ENCODE results near the gene CLEC17A.

Gene CLEC17A

DNA sequence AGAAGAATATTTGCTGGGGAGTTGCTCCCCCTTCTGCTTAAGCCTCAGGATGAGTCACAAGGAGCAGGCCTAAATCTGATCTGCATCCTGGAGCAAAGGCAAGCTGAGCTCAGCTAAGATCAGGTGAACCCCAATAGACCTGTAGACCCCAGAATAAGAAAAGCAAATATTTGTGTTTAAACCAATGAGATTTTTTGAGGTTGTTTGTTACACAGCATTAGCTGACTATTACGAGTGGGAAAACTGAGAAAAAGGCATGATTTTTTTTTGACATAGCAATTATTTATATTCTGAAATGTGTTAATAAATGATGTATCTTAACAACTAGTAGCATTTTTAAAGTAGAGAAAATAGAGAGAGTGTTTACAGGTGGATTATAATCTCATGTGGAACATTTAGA lies 46.7 kb downstream of the CLEC17A start:
- no peak for TF ChIP-seq CTCF (conservative IDR thresholded peaks at IDR 0.05)

DNA sequence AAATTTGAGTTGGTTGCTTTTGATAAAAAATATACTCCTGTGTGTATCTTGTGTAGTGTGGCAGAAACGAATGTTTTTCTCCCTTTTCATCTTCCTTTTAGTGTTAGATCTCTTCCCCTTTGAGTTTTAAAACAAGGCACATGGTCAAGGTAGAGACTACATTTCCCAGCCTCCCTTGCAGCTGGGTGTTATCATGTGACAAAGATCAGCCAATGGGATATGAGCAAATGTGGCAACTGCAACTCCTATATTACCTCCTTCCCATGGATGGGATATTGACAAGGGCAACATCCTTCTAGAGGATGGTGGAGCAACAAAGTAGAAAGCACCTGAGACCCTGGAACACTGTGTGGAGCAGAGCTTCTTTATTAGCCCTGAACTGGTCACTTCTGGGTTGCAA lies 49.4 kb downstream of the CLEC17A start:
- no peak for TF ChIP-seq CTCF (conservative IDR thresholded peaks at IDR 0.05)
- H3K27ac ChIP-seq, result no peak overlapping the region

More for the DNA sequence above, 46.7 kb downstream of the CLEC17A start:
- H3K27ac ChIP-seq, result no peak overlapping the region

GRCh38 chr19:14639536-14640277 lies 56.8 kb downstream of the CLEC17A start:
- no peak for TF ChIP-seq CTCF (conservative IDR thresholded peaks at IDR 0.05)
- H3K27ac ChIP-seq, result no peak overlapping the region

- no peak overlapping the region for H3K27ac ChIP-seq
These were observed 65.6 kb downstream of the CLEC17A start for GRCh38 chr19:14648506-14648905.

GRCh38 chr19:14649020-14649419 lies 66.1 kb downstream of the CLEC17A start:
- H3K27ac ChIP-seq, result no peak overlapping the region
- TF ChIP-seq CTCF (conservative IDR thresholded peaks at IDR 0.05), result no peak

More at GRCh38 chr19:14648506-14648905, 65.6 kb downstream of the CLEC17A start:
- TF ChIP-seq CTCF (conservative IDR thresholded peaks at IDR 0.05), result no peak

DNA sequence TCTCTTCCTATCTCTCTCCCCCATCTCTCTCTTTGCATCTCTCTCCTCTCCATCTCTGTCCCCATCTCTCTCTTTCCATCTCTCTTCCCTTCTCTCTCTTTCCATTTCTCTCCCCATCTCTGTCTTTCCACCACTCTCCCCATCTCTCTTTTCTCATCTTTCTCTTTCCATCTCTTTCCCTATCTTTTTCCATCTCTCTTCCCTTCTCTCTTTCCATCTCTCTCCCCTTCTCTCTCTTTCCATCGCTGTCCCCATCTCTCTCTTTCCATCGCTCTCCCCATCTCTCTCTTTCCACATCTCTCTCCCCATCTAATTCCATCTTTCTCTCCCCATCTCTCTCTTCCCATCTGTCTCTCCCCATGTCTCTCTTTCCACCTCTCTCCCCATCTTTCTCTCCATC lies 67.3 kb downstream of the CLEC17A start:
- no peak overlapping the region for H3K27ac ChIP-seq
- no peak for TF ChIP-seq CTCF (conservative IDR thresholded peaks at IDR 0.05)

DNA sequence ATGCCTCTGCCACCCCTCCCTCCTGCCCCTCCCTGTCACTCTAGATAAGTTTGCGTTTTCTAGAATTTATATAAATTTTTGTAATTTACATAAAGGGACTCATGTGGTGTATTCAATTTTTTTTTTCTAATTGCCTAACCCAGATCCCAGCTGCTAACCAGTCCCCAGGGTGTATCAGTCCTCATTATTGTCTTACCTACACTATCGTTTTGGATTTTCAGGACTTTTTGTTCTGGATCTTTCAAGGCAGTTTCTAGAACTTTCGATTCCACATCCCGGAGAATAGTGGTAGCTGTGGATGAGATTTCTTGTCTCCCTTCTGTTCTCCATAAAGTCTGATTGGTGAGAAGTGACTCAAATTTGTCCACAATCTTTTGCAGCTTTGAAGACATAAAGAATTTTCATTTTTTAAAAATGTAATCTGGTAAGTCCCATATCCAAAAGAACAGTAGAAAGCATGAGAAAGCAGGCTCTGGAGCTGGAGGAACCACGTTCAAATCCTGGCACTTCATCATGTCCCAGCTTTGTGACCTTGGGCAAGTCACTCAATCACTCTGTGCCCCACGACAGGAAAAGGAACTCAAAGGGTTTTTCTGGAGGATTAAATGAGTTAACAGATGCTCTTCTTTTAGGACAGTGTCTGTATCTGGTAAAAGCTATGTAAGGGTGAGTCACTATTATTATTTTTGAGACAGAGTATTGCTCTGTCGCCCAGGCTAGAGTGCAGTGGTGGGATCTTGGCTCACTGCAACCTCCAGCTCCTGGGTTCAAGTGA lies 72.1 kb downstream of the CLEC17A start:
- no peak for TF ChIP-seq CTCF (conservative IDR thresholded peaks at IDR 0.05)
- no peak overlapping the region for H3K27ac ChIP-seq

All from VCaP (cell line).